ENCODE data around the gene OSBPL6. TPM values are rescaled to one million over a fixed set of nuclear protein-coding genes. Genes with fewer than 3 reads are reported as not detected.
A peak's percentile ranks its signal among the peaks of the same experiment; 100 is the strongest.
"Not testable (repeated sequence)": the region's sequence is repeated elsewhere in the genome, so short reads cannot be mapped to it uniquely, and the experiment has no call there.

OSBPL6 gene
- total and polyA plus RNA-seq, 4 experiments from 2014 or later = 0.14 to 0.49 (median 0.34) TPM

DNA sequence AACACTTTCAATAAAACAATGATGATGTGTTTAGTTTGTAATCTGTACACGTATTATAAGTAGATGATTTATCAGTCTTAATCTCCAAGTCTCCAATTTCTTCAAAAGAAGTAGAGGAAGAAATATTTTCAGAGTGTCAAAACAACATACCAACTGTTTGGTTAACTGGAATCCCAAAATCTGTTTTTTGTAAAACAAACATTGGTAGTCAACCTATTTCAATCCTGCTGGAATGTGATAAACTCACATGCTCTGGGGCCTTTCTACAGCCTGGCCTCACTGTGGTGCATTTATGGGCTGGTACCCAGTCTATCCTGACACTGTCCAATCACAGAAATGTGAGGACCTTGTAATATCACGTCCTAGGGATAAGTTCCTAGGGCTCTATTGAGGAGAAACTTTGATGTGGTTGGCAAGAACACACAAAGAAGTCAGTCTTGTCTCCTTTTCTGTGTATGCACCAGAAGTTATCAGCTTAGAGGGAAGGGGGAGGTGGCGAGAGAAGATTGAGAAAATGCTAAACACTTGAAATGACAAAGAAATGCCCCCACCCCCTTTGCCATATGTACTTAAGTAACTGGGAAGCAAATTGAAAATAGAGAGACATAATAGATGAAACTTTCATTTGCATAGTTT lies 209.5 kb downstream of the OSBPL6 start:
- POLR2A ChIA-PET (ENCODE audit: partially characterized antibody) = interaction anchor here (1.1 kb wide), 1 partner anchor 9 kb away, joined by 4 read pairs; no protein-coding TSS in a partner anchor
- H3K27ac Mint-ChIP-seq = peak overlapping the region in 2 of 7 donors; percentile 23 to 25
- peaks cover 5% of the 10 kb centered on the region for H3K4me1 ChIP-seq (ENCODE audit: insufficient read depth, low read length)
- no peak overlapping the region for H3K4me3 ChIP-seq (ENCODE audit: low read length in 2 of 2)
- no peaks in the 10 kb centered on the region for H3K9me3 ChIP-seq (ENCODE audit: control insufficient read depth in 1 of 2, low read length in 2 of 2)
- no peak overlapping the region for H3K27ac ChIP-seq (ENCODE audit: low read depth, low read length)
- peaks cover 0 to 1% of the 10 kb centered on the region in 2 donors for H3K27me3 Mint-ChIP-seq
- intact Hi-C loops (cut with micrococcal nuclease) = no loop called here
- CTCF ChIA-PET (ENCODE audit: partially characterized antibody) = interaction anchor here (16.7 kb wide), 1 partner anchor 11 kb away, joined by 256 read pairs; no protein-coding TSS in a partner anchor
- no peak overlapping the region for H3K4me3 Mint-ChIP-seq
- no peaks in the 10 kb centered on the region for H3K9me3 Mint-ChIP-seq
- no peaks in the 10 kb centered on the region for H3K36me3 Mint-ChIP-seq
- H3K4me1 Mint-ChIP-seq = peaks cover 4 to 8% (median 4%) of the 10 kb centered on the region in 4 donors
- H3K36me3 ChIP-seq (ENCODE audit: insufficient read depth, low read length) = no peaks in the 10 kb centered on the region
- DNase-seq = no peak
- no peaks in the 10 kb centered on the region for H3K27me3 ChIP-seq (ENCODE audit: insufficient read depth, low read length)

DNA sequence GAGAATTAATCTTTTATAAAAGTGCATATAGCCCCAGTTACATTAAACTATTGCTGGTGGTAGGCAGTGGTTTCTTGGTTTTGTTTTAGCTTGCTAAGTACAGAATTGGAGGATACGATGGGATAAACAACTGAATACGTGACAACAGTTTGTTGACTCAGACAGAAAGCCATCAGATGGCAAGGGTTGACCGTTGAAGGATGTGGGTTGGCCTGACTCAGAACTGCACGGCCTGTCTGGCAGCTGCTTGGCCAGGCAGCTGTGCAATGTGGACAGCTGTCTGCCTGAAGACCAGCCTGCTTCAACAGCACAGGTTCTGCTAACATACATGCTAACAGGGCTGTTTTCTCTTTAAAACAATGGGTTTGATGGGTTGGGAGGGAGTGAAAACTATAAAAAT lies 210.1 kb downstream of the OSBPL6 start:
- Histone ChIP-seq H3K9me3 (ENCODE audit: control insufficient read depth in 1 of 2, low read length in 2 of 2) (no peaks in the 10 kb centered on the region), H3K4me3 (ENCODE audit: low read length in 2 of 2) (no peak overlapping the region), H3K36me3 (ENCODE audit: insufficient read depth, low read length) (no peaks in the 10 kb centered on the region), H3K27me3 (ENCODE audit: insufficient read depth, low read length) (no peaks in the 10 kb centered on the region), H3K27ac (ENCODE audit: low read depth, low read length) (no peak overlapping the region), H3K4me1 (ENCODE audit: insufficient read depth, low read length) (peaks cover 5% of the 10 kb centered on the region)
- Mint-ChIP-seq H3K27ac (peak overlapping the region in 1 of 7 donors; percentile 23), H3K4me3 (no peak overlapping the region), H3K9me3 (no peaks in the 10 kb centered on the region), H3K4me1 (peaks cover 4 to 8% (median 4%) of the 10 kb centered on the region in 4 donors), H3K27me3 (peaks cover 0 to 1% of the 10 kb centered on the region in 2 donors), H3K36me3 (no peaks in the 10 kb centered on the region)
- POLR2A ChIA-PET (ENCODE audit: partially characterized antibody) = interaction anchor here (0.7 to 1.1 kb wide), 2 partner anchors 9 to 10 kb away, joined by 3 to 4 read pairs; no protein-coding TSS in a partner anchor
- CTCF ChIA-PET (ENCODE audit: partially characterized antibody) = interaction anchor here (1.0 to 16.7 kb wide), 2 partner anchors 9 to 11 kb away, joined by 7 to 256 read pairs; no protein-coding TSS in a partner anchor
- intact Hi-C loops (cut with micrococcal nuclease) = no loop called here
- no peak for DNase-seq

GRCh38 chr2:178409261-178409660 lies 214.9 kb downstream of the OSBPL6 start:
- H3K27me3 Mint-ChIP-seq = peaks cover 0 to 3% of the 10 kb centered on the region in 2 donors
- ChIA-PET CTCF (ENCODE audit: partially characterized antibody) (no interaction called here), POLR2A (ENCODE audit: partially characterized antibody) (no interaction called here)
- no peaks in the 10 kb centered on the region for H3K9me3 Mint-ChIP-seq
- no peak overlapping the region for H3K27ac ChIP-seq (ENCODE audit: low read depth, low read length)
- H3K27me3 ChIP-seq (ENCODE audit: insufficient read depth, low read length) = no peaks in the 10 kb centered on the region
- peaks cover 6% of the 10 kb centered on the region for H3K4me1 ChIP-seq (ENCODE audit: insufficient read depth, low read length)
- H3K27ac Mint-ChIP-seq = no peak overlapping the region
- peaks cover 8 to 20% (median 15%) of the 10 kb centered on the region in 4 donors for H3K4me1 Mint-ChIP-seq
- H3K4me3 ChIP-seq (ENCODE audit: low read length in 2 of 2) = no peak overlapping the region
- H3K9me3 ChIP-seq (ENCODE audit: control insufficient read depth in 1 of 2, low read length in 2 of 2) = no peaks in the 10 kb centered on the region
- no peaks in the 10 kb centered on the region for H3K36me3 ChIP-seq (ENCODE audit: insufficient read depth, low read length)
- no peak overlapping the region for H3K4me3 Mint-ChIP-seq
- no peak for DNase-seq
- intact Hi-C loops (cut with micrococcal nuclease) = no loop called here
- H3K36me3 Mint-ChIP-seq = peaks cover 0 to 3% of the 10 kb centered on the region in 2 donors

DNA sequence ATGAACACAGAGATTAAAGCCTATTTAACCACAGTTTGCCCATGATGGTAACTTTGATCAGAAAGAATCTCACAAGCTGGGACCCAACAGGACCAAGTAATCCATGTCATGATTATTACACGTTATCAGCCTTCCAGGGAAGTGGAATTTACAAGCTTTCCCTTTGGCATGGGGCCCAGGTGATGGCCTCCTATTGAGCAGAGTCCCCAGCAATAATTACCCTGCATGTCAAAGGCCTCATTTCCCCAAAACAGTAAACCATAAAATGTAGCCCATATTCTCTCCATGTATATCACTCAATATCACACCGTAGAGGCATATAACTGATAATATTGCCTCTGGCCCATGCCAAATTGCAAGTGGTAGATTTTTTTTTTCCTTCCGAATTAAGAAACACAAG lies 217.7 kb downstream of the OSBPL6 start:
- ChIA-PET CTCF (ENCODE audit: partially characterized antibody) (interaction anchor here (3.1 to 10.3 kb wide), 2 partner anchors 14 to 38 kb away, joined by 42 to 256 read pairs; partner anchors contain the start of genes PJVK and PRKRA), POLR2A (ENCODE audit: partially characterized antibody) (no interaction called here)
- H3K4me1 ChIP-seq (ENCODE audit: insufficient read depth, low read length) = peaks cover 15% of the 10 kb centered on the region
- H3K36me3 ChIP-seq (ENCODE audit: insufficient read depth, low read length) = no peaks in the 10 kb centered on the region
- H3K9me3 ChIP-seq (ENCODE audit: control insufficient read depth in 1 of 2, low read length in 2 of 2) = no peaks in the 10 kb centered on the region
- peak overlapping the region in 2 of 7 donors; percentile 19 to 61 for H3K27ac Mint-ChIP-seq
- no peak overlapping the region for H3K4me3 ChIP-seq (ENCODE audit: low read length in 2 of 2)
- no peaks in the 10 kb centered on the region for H3K27me3 ChIP-seq (ENCODE audit: insufficient read depth, low read length)
- peak overlapping the region in 2 of 8 donors; percentile 31 to 43 for H3K4me3 Mint-ChIP-seq
- peaks cover 11 to 32% (median 19%) of the 10 kb centered on the region in 4 donors for H3K4me1 Mint-ChIP-seq
- H3K27me3 Mint-ChIP-seq = peaks cover 0 to 3% of the 10 kb centered on the region in 2 donors
- no peak for DNase-seq
- H3K27ac ChIP-seq (ENCODE audit: low read depth, low read length) = no peak overlapping the region
- no peaks in the 10 kb centered on the region for H3K9me3 Mint-ChIP-seq
- peaks cover 0 to 3% of the 10 kb centered on the region in 2 donors for H3K36me3 Mint-ChIP-seq
- intact Hi-C loops (cut with micrococcal nuclease) = no loop called here

DNA sequence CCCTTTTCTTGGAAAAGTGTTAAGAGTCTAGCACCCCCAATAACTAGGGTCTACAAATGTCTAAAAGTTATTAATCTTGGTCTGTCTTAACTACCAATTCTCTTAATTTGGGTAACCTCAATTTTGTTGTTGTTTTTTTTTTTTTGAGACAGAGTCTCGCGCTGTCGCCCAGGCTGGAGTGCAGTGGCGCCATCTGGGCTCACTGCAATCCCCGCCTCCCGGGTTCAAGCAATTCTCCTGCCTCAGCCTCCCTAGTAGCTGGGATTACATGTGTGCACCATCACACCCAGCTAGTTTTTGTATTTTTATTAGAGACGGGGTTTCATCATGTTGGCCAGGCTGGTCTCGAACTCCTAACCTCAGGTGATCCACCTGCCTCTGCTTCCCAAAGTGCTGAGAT lies 218.1 kb downstream of the OSBPL6 start:
- H3K27me3 Mint-ChIP-seq; H3K4me3 ChIP-seq (ENCODE audit: low read length in 2 of 2); DNase-seq; H3K36me3 Mint-ChIP-seq; intact Hi-C loops (cut with micrococcal nuclease); H3K27me3 ChIP-seq (ENCODE audit: insufficient read depth, low read length); H3K36me3 ChIP-seq (ENCODE audit: insufficient read depth, low read length); H3K9me3 ChIP-seq (ENCODE audit: control insufficient read depth in 1 of 2, low read length in 2 of 2); H3K27ac ChIP-seq (ENCODE audit: low read depth, low read length); H3K9me3 Mint-ChIP-seq: not testable (repeated sequence)
- H3K4me1 ChIP-seq (ENCODE audit: insufficient read depth, low read length) = peaks cover 15% of the 10 kb centered on the region
- ChIA-PET CTCF (ENCODE audit: partially characterized antibody) (interaction anchor here (1.2 to 10.3 kb wide), 5 partner anchors 14 to 67 kb away, joined by 3 to 256 read pairs (median 24); partner anchors contain the start of genes PJVK, PLEKHA3 and PRKRA), POLR2A (ENCODE audit: partially characterized antibody) (interaction anchor here (3.1 kb wide), 1 partner anchor 38 kb away, joined by 56 read pairs; the partner anchor contains the start of genes PJVK and PRKRA)
- peak overlapping the region in 3 of 7 donors; percentile 18 to 98 (median 95) for H3K27ac Mint-ChIP-seq
- H3K4me3 Mint-ChIP-seq = peak overlapping the region in 5 of 8 donors; percentile 91 to 97 (median 93)
- peaks cover 11 to 32% (median 19%) of the 10 kb centered on the region in 4 donors for H3K4me1 Mint-ChIP-seq

GRCh38 chr2:178413472-178414265 lies 219.4 kb downstream of the OSBPL6 start:
- peak overlapping the region; percentile 69 for H3K27ac ChIP-seq (ENCODE audit: low read depth, low read length)
- H3K27me3 ChIP-seq (ENCODE audit: insufficient read depth, low read length) = no peaks in the 10 kb centered on the region
- Mint-ChIP-seq H3K9me3 (no peaks in the 10 kb centered on the region), H3K4me3 (peak overlapping the region; percentile 86 to 97 (median 92)), H3K27me3 (peaks cover 0 to 3% of the 10 kb centered on the region in 2 donors), H3K4me1 (peaks cover 11 to 32% (median 19%) of the 10 kb centered on the region in 4 donors), H3K36me3 (peaks cover 0 to 3% of the 10 kb centered on the region in 2 donors), H3K27ac (peak overlapping the region; percentile 87 to 99 (median 97))
- intact Hi-C loops (cut with micrococcal nuclease) = loop anchor here (1.0 kb wide), 6 partner anchors 16 to 301 kb away; partner anchors contain the start of genes FKBP7 and RBM45
- no peaks in the 10 kb centered on the region for H3K36me3 ChIP-seq (ENCODE audit: insufficient read depth, low read length)
- DNase-seq = peak; percentile 69 to 80 (median 77)
- ChIA-PET CTCF (ENCODE audit: partially characterized antibody) (interaction anchor here (0.6 to 10.3 kb wide), 17 partner anchors 10 to 303 kb away, joined by 3 to 256 read pairs (median 8); partner anchors contain the start of genes PJVK, PLEKHA3, PRKRA and RBM45), POLR2A (ENCODE audit: partially characterized antibody) (interaction anchor here (0.8 to 3.1 kb wide), 10 partner anchors 9 to 109 kb away, joined by 3 to 56 read pairs (median 4); partner anchors contain the start of genes PJVK, PLEKHA3 and PRKRA)
- no peaks in the 10 kb centered on the region for H3K9me3 ChIP-seq (ENCODE audit: control insufficient read depth in 1 of 2, low read length in 2 of 2)
- peak overlapping the region; percentile 80 to 86 for H3K4me3 ChIP-seq (ENCODE audit: low read length in 2 of 2)
- peaks cover 15% of the 10 kb centered on the region for H3K4me1 ChIP-seq (ENCODE audit: insufficient read depth, low read length)
